Erythroblast (primary cell): ENCODE measurements around the gene SF3B1.

Source experiments
- GATA1 ChIP-seq: IDR thresholded peaks from 2 replicates; pipeline ENCODE4 v1.6.1; 2011; ENCODE audit warnings: low read depth, mild to moderate bottlenecking, control low read depth, low read length, moderate library complexity
- POLR2A ChIP-seq: IDR thresholded peaks from 2 replicates; pipeline ENCODE4 v1.6.1; 2011; ENCODE audit warnings: mild to moderate bottlenecking, low read length

DNA sequence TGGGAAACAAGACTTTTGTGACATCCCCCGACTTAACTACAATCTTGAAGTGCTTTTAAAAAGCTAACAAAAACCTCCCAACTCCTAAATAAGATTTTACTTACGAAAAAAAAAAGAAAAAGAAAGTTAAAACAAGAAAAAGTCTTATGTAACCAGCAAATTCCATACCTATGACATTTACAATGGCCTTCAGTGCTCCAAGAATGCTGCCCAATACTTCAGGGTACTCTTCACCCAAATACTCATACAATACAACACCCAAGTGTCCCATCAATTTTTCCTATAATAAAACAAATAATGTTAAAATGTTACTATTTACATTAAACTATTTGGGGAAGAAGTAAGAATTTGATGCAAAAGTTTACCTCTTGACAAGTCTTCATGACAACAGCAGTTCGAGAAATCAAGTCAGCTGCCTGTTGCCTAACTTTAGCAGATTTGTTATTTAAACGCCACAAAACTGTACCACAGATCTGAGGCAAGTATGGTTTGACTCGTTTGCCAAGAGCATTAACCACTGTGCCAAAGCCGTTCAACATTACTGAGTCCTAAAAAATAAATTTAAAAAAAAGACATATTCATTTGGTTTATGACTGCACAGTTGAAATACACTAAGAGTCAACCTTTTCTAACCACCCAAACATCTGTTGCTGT lies 34.8 kb downstream of the SF3B1 start:
- TF ChIP-seq POLR2A, result no peak
- no peak for TF ChIP-seq GATA1
